Neural cell (in vitro differentiated cells): ENCODE measurements around the gene EHD1. TPM values are rescaled to one million over a fixed set of nuclear protein-coding genes. Genes with fewer than 3 reads are reported as not detected.

ENCODE experiments used
- H2AFZ ChIP-seq: fragments of 200-600, 300-800 bp; sonication (generic), shearing (Covaris generic); 2 replicates; pipeline ENCODE4 v1.6.0; 2014; ENCODE audit warnings: low read depth, mild to moderate bottlenecking, antibody characterized with exemption, low read length, moderate library complexity
- H3F3A ChIP-seq: fragments of 200-600 bp; shearing (Covaris generic); 2 replicates; pipeline ENCODE4 v1.6.1; 2016; ENCODE audit warnings: mild to moderate bottlenecking, moderate library complexity, mixed read lengths, antibody characterized with exemption, low read length; ENCODE audit not compliant: insufficient read depth, poor library complexity, severe bottlenecking
- H3K27ac ChIP-seq: fragments of 200-600, 300-800 bp; sonication (generic), shearing (Covaris generic); 2 replicates; pipeline ENCODE4 v1.5.1; 2014; ENCODE audit warnings: mild to moderate bottlenecking, low read length, moderate library complexity
- H3K27me3 ChIP-seq: fragments of 300-800, 200-600 bp; sonication (generic), shearing (Covaris generic); 2 replicates; pipeline ENCODE4 v1.6.0; 2014; ENCODE audit warnings: mild to moderate bottlenecking, low read depth, low read length, moderate library complexity; ENCODE audit not compliant: insufficient read depth
- H3K36me3 ChIP-seq: fragments of 300-800, 200-600 bp; sonication (generic), shearing (Covaris generic); 2 replicates; pipeline ENCODE4 v1.5.1; 2014; ENCODE audit warnings: mild to moderate bottlenecking, antibody characterized with exemption, low read length, moderate library complexity; ENCODE audit not compliant: insufficient read depth
- H3K4me2 ChIP-seq: fragments of 300-800, 200-600 bp; sonication (generic), shearing (Covaris generic); 2 replicates; pipeline ENCODE4 v1.6.0; 2014; ENCODE audit warnings: mild to moderate bottlenecking, low read length
- H3K4me3 ChIP-seq: fragments of 300-800, 200-600 bp; sonication (generic), shearing (Covaris generic); 2 replicates; pipeline ENCODE4 v1.5.1; 2014; ENCODE audit warnings: mild to moderate bottlenecking, low read length, moderate library complexity
- H3K79me2 ChIP-seq: fragments of 200-600 bp; shearing (Covaris generic); replicated peaks from 2 replicates; pipeline ENCODE4 v1.6.0; 2014; ENCODE audit warnings: mild to moderate bottlenecking, low read length, moderate library complexity; ENCODE audit not compliant: insufficient read depth
- H3K9ac ChIP-seq: fragments of 300-800, 200-600 bp; sonication (generic), shearing (Covaris generic); 2 replicates; pipeline ENCODE4 v1.6.1; 2016; ENCODE audit warnings: mild to moderate bottlenecking, low read length, mixed read lengths
- H3K9me2 ChIP-seq: fragments of 200-600 bp; shearing (Covaris generic); 2 replicates; pipeline ENCODE4 v1.6.1; 2016; ENCODE audit warnings: mild to moderate bottlenecking, low read length, mixed read lengths; ENCODE audit not compliant: insufficient read depth
- H3K9me3 ChIP-seq: fragments of 200-600, 300-800 bp; sonication (generic), shearing (Covaris generic); 2 replicates; pipeline ENCODE4 v1.6.1; 2016; ENCODE audit warnings: mild to moderate bottlenecking, mixed run types, low read length, moderate library complexity, mixed read lengths
- H4K20me1 ChIP-seq: fragments of 200-600 bp; shearing (Covaris generic); 2 replicates; pipeline ENCODE4 v1.6.1; 2016; ENCODE audit warnings: mild to moderate bottlenecking, mixed run types; ENCODE audit not compliant: insufficient read depth
- CTCF ChIP-seq: fragments of 450-650 bp; IDR thresholded peaks from 2 replicates; pipeline ENCODE4 v1.5.1; 2014; ENCODE audit warnings: antibody characterized with exemption, mild to moderate bottlenecking, moderate library complexity; ENCODE audit not compliant: poor library complexity, severe bottlenecking
- EP300 ChIP-seq: fragments of 450-650 bp; conservative IDR thresholded peaks from 2 replicates; pipeline ENCODE4 v1.6.1; 2014; ENCODE audit warnings: antibody characterized with exemption, mild to moderate bottlenecking, moderate library complexity; ENCODE audit not compliant: poor library complexity, severe bottlenecking
- EZH2 ChIP-seq: fragments of 200-600, 300-800 bp; shearing (Covaris generic), sonication (generic); IDR thresholded peaks from 2 replicates; pipeline ENCODE4 v1.6.1; 2014; ENCODE audit warnings: antibody characterized with exemption, low read length, borderline replicate concordance, mild to moderate bottlenecking; ENCODE audit not compliant: insufficient read depth, poor library complexity, severe bottlenecking
- MXI1 ChIP-seq: fragments of 450-650 bp; conservative IDR thresholded peaks from 2 replicates; pipeline ENCODE4 v1.6.1; 2014; ENCODE audit warnings: antibody characterized with exemption, mild to moderate bottlenecking; ENCODE audit not compliant: poor library complexity, severe bottlenecking
- POLR2AphosphoS5 ChIP-seq: IDR thresholded peaks from 2 replicates; pipeline ENCODE4 v1.6.1; 2012
- RAD21 ChIP-seq: fragments of 450-650 bp; conservative IDR thresholded peaks from 2 replicates; pipeline ENCODE4 v1.6.1; 2014; ENCODE audit warnings: antibody characterized with exemption, mild to moderate bottlenecking, moderate library complexity
- REST ChIP-seq: IDR thresholded peaks from 2 replicates; pipeline ENCODE4 v1.6.1; 2012; ENCODE audit warnings: borderline replicate concordance
- SMC3 ChIP-seq: fragments of 450-650 bp; conservative IDR thresholded peaks from 2 replicates; pipeline ENCODE4 v1.6.1; 2014; ENCODE audit warnings: antibody characterized with exemption, mild to moderate bottlenecking, moderate library complexity; ENCODE audit not compliant: poor library complexity
- TAF1 ChIP-seq: IDR thresholded peaks from 2 replicates; pipeline ENCODE4 v1.6.1; 2012; ENCODE audit warnings: low read depth
- polyA plus RNA-seq: library from polyadenylated mRNA; depleted of rRNA; stranded (reverse); fragments of >200 nt; gene quantifications from 2 replicates; pipeline ENCODE4 v1.2.3, GENCODE V29; 2014

EHD1 gene
- polyA plus RNA-seq, 1 donor from 2014 or later: 26.4 TPM

DNA sequence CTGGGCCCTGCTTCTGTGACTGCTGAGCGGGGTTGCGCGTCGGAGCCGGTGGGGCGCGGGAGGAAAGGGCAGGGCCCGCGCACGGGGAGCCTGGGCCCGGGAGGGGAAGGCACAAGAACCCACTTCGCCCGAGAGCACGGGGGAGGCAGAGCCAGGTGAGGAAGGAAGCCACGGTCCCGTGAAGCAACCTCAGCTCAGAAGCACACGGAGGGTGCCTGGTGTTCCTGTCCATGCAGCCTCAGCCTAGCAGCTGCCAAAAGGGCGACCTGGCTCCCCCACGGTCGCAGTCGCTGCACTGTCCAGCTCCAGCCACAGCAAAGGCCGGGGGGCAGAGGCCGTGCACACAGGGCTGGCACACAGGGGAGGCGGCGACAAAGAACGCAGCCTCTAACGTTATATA lies 24.7 kb downstream of the EHD1 start:
- Histone ChIP-seq H3K9ac (no peak overlapping the region), H3K9me2 (no peaks in the 10 kb centered on the region), H4K20me1 (no peaks in the 10 kb centered on the region), H3K27me3 (no peaks in the 10 kb centered on the region), H3K36me3 (no peaks in the 10 kb centered on the region), H3K4me2 (no peak overlapping the region), H3K4me3 (no peak overlapping the region), H3K9me3 (no peaks in the 10 kb centered on the region), H2AFZ (no peak overlapping the region), H3K79me2 (no peaks in the 10 kb centered on the region), H3K27ac (no peak overlapping the region), H3F3A (no peaks in the 10 kb centered on the region)
- TF ChIP-seq POLR2AphosphoS5 (no peak), TAF1 (no peak), RAD21 (no peak), REST (no peak), MXI1 (no peak), CTCF (no peak), EZH2 (no peak), SMC3 (no peak), EP300 (no peak)

- H3K9ac ChIP-seq: no peak overlapping the region
- TF ChIP-seq CTCF: no peak
- no peak for TF ChIP-seq POLR2AphosphoS5
- TF ChIP-seq MXI1: no peak
- TF ChIP-seq EP300: no peak
- no peak for TF ChIP-seq SMC3
- TF ChIP-seq TAF1: no peak
- no peak for TF ChIP-seq REST
- TF ChIP-seq EZH2: no peak
- no peak for TF ChIP-seq RAD21
- H4K20me1 ChIP-seq: no peaks in the 10 kb centered on the region
- no peak overlapping the region for H2AFZ ChIP-seq
- no peaks in the 10 kb centered on the region for H3K79me2 ChIP-seq
- no peaks in the 10 kb centered on the region for H3K27me3 ChIP-seq
- H3K9me3 ChIP-seq: no peaks in the 10 kb centered on the region
- no peaks in the 10 kb centered on the region for H3F3A ChIP-seq
- H3K4me3 ChIP-seq: no peak overlapping the region
- H3K36me3 ChIP-seq: no peaks in the 10 kb centered on the region
- H3K9me2 ChIP-seq: no peaks in the 10 kb centered on the region
- no peak overlapping the region for H3K27ac ChIP-seq
- H3K4me2 ChIP-seq: no peak overlapping the region
Observed at GRCh38 chr11:64852804-64853509, 25.5 kb downstream of the EHD1 start.
